Measurements from ENCODE around the gene NCBP3.

Gene NCBP3

DNA sequence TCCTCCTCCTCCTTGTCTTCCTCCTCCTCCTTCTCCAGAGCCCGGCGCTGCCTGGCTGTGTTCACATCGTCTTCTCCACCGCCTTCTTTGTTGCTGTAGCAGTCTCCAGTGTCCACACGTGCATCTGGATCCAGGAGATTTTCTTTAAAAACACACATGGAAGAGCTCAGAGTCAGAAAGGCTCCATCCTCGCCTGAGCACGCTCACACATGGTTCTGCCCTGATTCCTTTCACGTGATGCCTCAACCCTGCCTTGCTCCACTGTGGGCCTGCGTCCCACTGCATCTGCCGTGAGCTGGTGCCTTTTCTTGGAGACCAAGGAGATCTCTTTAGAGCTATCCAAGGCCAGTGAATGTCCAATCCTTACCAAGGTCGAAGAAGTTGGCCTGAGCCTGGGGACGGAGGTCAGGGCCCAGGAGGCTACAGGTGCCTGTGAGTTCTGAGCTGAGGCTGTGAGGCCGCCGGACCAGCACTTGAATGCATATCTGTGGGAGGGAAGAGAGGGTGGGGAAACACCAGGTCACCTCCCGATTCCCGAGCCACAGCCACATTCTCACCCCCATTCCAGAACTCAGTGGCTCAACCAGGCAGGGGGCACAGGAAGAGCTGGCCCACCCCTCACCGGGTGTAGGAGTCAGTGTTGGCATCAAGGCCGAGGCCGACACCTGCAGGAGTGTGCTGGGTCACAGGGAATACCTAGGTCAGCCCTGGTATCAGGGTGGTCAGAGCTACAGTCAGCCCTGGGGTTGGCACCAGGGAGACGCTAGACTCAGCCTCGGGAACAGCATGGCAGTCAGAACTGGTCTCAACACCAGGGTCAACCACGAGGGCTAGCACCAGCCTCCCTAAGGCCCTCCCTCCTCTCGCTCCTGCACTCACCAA is 84.8 kb downstream of the NCBP3 start:
- no peak for DNase-seq

- no peak for DNase-seq
Measured at GRCh38 chr17:3759597-3760216, 86.3 kb downstream of the NCBP3 start.

DNA sequence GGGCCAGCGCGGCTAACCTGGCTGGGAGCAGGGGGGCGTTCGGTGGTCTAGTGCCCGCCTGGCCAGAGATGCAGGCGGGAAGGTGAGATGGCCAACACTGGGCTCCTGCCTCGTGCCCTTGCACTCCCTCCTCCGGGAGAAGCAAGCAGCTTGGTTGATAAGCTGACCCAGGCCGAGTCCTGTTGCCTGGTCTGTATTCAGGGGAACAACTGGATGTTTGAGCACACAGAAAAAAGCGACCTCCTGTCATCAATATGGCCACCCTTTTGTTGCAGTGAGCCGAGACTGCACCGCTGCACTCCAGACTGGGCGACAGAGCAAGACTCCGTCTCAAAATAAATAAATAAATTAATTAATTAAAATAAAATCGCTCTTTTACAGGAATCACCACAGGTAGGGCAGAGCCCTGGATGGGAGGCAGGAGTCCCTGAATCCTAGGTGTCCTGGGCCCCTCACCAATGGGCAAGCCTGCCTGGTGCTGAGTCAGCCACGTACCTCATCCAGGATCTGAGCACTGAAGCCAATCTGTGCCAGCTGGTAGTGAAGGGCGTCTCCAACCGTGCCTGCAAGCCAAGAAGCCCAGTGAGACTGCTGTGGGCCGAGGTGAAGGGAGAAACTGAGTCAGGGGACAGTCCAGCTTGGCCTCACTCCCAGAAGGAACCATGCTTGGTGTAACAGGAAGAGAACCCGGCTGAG is 90.6 kb downstream of the NCBP3 start:
- no peak for DNase-seq

DNA sequence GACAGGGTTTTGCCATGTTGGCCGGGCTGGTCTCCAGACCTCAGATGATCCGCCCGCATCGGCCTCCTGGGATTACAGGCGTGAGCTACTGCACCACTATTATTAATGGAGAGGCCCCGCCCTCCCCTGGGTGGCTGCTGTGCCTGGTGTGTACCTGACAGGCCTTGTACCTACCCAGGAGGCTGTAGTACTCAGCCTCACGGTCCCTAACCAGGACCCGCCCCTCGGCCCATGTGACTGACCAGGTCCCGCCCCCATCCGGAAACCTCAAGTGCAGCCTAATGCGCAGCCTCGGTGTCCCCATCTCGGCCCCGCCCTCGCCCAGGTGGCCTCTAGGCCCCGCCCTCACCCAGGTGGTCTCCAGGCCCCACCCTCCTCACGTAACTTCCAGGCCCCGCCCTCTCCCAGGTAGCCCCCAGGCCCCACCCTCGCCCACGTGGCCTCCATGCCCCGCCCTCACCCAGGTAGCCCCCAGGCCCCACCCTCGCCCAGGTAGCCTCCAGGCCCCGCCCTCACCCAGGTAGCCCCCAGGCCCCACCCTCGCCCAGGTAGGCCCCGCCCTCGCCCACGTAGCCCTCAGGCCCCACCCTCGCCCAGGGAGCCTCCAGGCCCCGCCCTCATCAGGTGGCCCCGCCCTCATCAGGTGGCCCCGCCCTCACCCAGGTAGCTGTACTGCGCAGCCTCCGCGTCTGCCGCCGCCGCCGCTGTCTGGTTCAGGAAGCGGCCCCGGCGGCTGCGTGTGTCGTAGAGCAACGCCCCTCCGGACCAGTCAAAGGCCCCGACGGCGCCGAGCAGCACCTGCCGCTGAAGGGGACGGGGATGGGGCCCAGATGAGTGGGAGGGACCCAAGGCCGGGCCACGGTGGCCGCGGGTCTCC is 91.3 kb downstream of the NCBP3 start:
- peak in 3 of 56 donors; percentile 13 to 69 (median 45) for DNase-seq

DNA sequence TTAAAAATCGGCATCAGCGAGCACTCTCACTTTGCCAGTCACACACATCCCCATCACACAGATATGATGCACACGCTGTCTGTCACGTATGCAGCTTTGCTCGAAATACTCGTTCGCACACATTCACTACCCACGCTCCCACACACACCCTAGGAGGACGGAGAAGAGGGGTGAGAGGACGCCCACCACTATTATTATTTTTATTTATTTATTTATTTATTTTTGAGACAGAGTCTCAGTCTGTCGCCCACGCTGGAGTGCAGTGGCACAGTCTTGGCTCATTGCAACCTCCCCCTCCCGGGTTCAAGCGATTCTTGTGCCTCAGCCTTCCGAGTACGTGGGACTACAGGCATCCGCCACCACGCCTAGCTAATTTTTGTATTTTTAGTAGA is 92.0 kb downstream of the NCBP3 start:
- DNase-seq: peak in 2 of 56 donors; percentile 16 to 35

GRCh38 chr17:3753624-3754023 is 92.4 kb downstream of the NCBP3 start:
- DNase-seq: no peak

All from amygdala (tissue), 56 donors.